Erythroblast (primary cell): ENCODE results near the gene CLNK.

Experiments used
- GATA1 ChIP-seq: IDR thresholded peaks from 2 replicates; pipeline ENCODE4 v1.6.1; 2011; ENCODE audit warnings: low read depth, mild to moderate bottlenecking, control low read depth, low read length, moderate library complexity
- POLR2A ChIP-seq: IDR thresholded peaks from 2 replicates; pipeline ENCODE4 v1.6.1; 2011; ENCODE audit warnings: mild to moderate bottlenecking, low read length

DNA sequence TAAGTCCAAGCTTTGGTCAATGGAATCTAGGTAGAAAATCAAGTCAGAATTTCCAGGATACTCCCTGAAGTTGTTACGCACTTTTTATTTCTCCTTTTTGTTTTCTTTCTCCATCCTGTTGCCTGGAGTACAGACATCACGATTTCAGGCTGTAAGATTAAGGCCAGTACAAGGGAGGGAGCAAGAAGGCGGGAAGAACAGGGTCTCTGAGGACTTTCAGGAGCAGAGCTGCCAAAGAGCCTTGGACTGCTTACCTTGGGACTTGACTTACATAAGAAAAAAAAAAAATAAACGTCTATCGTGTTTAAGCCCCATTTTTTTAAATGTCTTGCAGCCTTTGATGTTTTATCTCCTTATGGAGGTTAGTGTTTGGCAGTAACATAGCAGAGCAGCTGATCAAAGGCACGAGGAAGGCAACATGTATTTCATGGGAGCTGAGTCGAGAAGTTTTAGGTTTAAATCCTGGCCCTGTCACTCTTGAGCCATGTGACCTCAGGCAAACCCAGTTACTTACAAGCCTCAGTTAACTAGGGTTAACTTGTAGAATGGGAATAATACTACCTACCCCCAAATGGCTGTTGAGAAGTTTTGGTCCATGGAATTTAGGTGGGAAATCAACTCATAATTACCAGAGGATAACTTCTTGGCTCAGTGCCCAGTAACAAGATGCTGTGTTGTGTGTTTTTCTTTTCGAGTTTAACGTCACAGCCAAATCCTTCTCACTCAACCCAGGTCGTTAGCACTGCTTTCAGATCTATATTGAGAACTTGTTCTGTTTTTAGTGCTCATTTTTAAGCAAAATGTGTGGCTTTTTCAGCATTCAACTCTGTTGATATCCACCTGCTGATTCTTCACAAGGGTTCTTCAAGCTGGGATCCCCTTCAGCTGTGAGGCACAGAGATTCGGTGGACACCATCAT lies 106.8 kb downstream of the CLNK start:
- no peak for TF ChIP-seq POLR2A
- TF ChIP-seq GATA1 = no peak
